BE2C (cell line): Measurements from ENCODE around the gene AGPAT2.
"Not testable (repeated sequence)": the region's sequence is repeated elsewhere in the genome, so short reads cannot be mapped to it uniquely, and the experiment has no call there.

ENCODE experiments used
- DNase-seq: peaks from one replicate; pipeline ENCODE4 v3.0.0-alpha.2; 2020
- H3K27me3 ChIP-seq: fragments of 250-450 bp; sonication (Bioruptor Pico); 2 replicates; pipeline ENCODE4 v1.5.1; 2020; ENCODE audit warnings: mild to moderate bottlenecking
- H3K36me3 ChIP-seq: fragments of 250-450 bp; sonication (Bioruptor Pico); 2 replicates; pipeline ENCODE4 v1.5.1; 2020; ENCODE audit warnings: mild to moderate bottlenecking
- H3K4me1 ChIP-seq: fragments of 250-450 bp; sonication (Bioruptor Pico); 2 replicates; pipeline ENCODE4 v1.5.1; 2020
- H3K4me3 ChIP-seq: 2 replicates; pipeline ENCODE4 v1.5.1; 2011; ENCODE audit warnings: low read depth, low read length
- H3K9me3 ChIP-seq: fragments of 250-450 bp; sonication (Bioruptor Pico); 2 replicates; pipeline ENCODE4 v1.5.1; 2020
- CTCF ChIP-seq: IDR thresholded peaks from 2 replicates; pipeline ENCODE4 v1.5.1; 2012; ENCODE audit warnings: mild to moderate bottlenecking, low read depth, low read length

The AGPAT2 gene

DNA sequence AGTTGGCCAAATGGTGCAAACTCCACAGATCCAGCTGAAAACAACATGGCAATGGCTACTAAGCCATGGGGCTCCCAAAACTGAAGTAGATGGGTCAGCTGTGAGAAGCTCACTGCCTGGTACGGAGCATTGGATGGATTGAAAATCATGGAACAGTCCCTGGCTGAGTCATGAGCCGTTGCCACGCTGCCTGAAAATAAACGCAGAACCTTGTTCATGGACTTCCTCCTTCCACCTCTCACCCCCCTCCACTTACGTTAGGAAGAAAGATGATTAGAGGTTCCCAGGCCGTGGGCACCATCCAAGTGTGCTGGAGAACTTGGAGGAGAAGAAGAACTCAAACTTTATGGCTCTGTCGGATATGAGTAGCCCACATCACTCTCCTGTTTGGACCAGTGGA is 18.3 kb upstream of the AGPAT2 start:
- Histone ChIP-seq H3K4me1 (no peaks in the 10 kb centered on the region), H3K36me3 (no peaks in the 10 kb centered on the region), H3K4me3 (no peak overlapping the region), H3K27me3 (no peaks in the 10 kb centered on the region), H3K9me3 (no peaks in the 10 kb centered on the region)
- no peak for DNase-seq
- no peak for TF ChIP-seq CTCF

- H3K27me3 ChIP-seq = not testable (repeated sequence)
Measured at GRCh38 chr9:136704741-136705140, 17.5 kb upstream of the AGPAT2 start.

DNA sequence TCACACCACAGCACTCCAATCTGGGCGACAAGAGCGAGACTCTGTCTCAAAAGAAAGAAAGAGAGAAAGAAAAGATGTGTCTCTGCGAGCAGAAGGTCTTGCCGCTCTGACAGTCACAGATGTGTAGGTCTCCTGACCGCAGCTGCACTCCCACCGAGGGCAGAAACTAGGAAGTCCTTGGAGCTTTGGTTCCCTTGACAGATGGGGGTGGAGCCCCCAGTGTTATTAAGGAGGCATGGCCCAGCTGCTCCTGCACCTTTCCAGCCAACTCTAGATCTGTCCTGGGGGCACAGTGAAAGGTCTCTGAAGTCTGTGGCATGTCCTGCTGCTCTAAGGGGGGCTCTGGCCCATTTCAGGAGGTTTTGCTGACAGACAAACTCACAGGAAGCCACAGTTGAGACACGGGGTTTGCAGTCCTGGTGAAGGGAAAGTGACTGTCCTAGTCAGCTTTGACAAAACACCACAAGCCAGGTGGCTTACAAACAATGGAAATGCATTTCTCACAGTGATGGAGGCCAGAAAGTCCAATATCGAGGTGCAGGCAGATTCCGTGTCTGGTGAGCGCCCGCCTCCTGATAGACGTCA is 16.1 kb upstream of the AGPAT2 start:
- Histone ChIP-seq H3K4me1 (no peaks in the 10 kb centered on the region), H3K27me3 (no peaks in the 10 kb centered on the region), H3K9me3 (no peaks in the 10 kb centered on the region; the same call in 1 of the 2 replicates), H3K36me3 (no peaks in the 10 kb centered on the region), H3K4me3 (no peak overlapping the region)
- no peak for DNase-seq
- no peak for TF ChIP-seq CTCF

More at GRCh38 chr9:136704741-136705140, 17.5 kb upstream of the AGPAT2 start:
- DNase-seq, H3K36me3 ChIP-seq, H3K9me3 ChIP-seq, H3K4me3 ChIP-seq, H3K4me1 ChIP-seq: not testable (repeated sequence)

DNA sequence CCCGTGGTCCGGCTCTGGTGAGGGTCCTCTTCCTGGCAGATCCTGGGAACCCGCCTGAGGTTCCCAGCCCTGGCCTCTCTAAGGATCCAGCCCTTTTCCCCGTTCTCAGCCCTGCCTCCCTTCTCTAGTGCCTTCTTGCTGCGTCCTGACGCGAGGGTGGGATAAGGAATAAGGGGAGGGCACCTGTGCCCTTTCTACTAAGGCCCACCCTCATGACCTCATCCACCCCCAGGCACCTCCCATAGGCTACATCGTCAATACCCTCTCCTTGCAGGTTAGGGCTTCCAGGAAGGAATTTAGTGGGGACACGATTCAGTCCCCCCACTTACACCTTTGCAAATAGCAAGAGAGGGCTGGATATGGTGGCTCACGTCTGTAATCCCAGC is 14.4 kb upstream of the AGPAT2 start:
- Histone ChIP-seq H3K27me3 (no peaks in the 10 kb centered on the region), H3K4me1 (no peaks in the 10 kb centered on the region), H3K9me3 (no peaks in the 10 kb centered on the region; the same call in 1 of the 2 replicates), H3K4me3 (no peak overlapping the region), H3K36me3 (no peaks in the 10 kb centered on the region)
- TF ChIP-seq CTCF = no peak
- no peak for DNase-seq

GRCh38 chr9:136700959-136701667 is 13.9 kb upstream of the AGPAT2 start:
- no peak overlapping the region for H3K4me3 ChIP-seq
- H3K36me3 ChIP-seq = no peaks in the 10 kb centered on the region
- H3K27me3 ChIP-seq = no peaks in the 10 kb centered on the region
- TF ChIP-seq CTCF = no peak
- DNase-seq = no peak
- H3K4me1 ChIP-seq = no peaks in the 10 kb centered on the region
- H3K9me3 ChIP-seq = no peaks in the 10 kb centered on the region; the same call in 1 of the 2 replicates

DNA sequence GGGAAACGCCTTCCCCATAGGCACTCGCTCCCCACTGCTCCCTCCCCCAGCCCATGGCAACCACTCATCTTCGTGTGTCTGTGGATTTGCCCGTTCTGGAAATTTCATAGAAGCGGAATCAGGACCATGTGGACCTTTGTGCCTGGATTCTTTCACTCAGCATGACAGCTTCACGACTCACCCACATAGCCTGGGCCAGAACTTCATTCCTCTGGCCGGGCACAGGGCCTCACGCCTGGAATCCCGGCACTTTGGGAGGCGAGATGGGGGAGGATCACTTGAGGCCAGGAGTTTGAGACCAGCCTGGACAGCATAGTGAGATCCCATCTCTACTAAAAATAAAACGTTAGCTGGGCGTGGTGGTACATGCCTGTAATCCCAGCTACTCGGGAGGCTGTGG is 13.0 kb upstream of the AGPAT2 start:
- Histone ChIP-seq H3K36me3 (no peaks in the 10 kb centered on the region), H3K9me3 (no peaks in the 10 kb centered on the region; the same call in 1 of the 2 replicates), H3K4me1 (no peaks in the 10 kb centered on the region), H3K4me3 (no peak overlapping the region), H3K27me3 (no peaks in the 10 kb centered on the region)
- no peak for TF ChIP-seq CTCF
- no peak for DNase-seq
